Neuronal stem cell (in vitro differentiated cells): ENCODE measurements around the gene PGLYRP4.

ENCODE experiments used
- DNase-seq: peaks from one replicate; pipeline ENCODE4 v3.0.0-alpha.2; 2013; ENCODE audit warnings: low spot score
- H2AFZ ChIP-seq: one replicate; pipeline ENCODE4 v1.6.1; 2013; ENCODE audit warnings: mild to moderate bottlenecking, low read length, inconsistent platforms
- H2AK5ac ChIP-seq: 2 replicates; pipeline ENCODE4 v1.6.1; 2013; ENCODE audit warnings: low read depth, mild to moderate bottlenecking, inconsistent platforms, low read length, moderate library complexity, mixed read lengths
- H2BK120ac ChIP-seq: 2 replicates; pipeline ENCODE4 v1.6.1; 2013; ENCODE audit warnings: low read depth, mild to moderate bottlenecking, inconsistent platforms, low read length, moderate library complexity, mixed read lengths
- H2BK12ac ChIP-seq: one replicate; pipeline ENCODE4 v1.6.1; 2013; ENCODE audit warnings: low read length, inconsistent platforms
- H2BK15ac ChIP-seq: 2 replicates; pipeline ENCODE4 v1.6.1; 2013; ENCODE audit warnings: mild to moderate bottlenecking, low read length, inconsistent platforms, mixed read lengths
- H2BK5ac ChIP-seq: one replicate; pipeline ENCODE4 v1.6.1; 2013; ENCODE audit warnings: inconsistent platforms, mild to moderate bottlenecking, low read length, moderate library complexity
- H3K14ac ChIP-seq: one replicate; pipeline ENCODE4 v1.6.1; 2013; ENCODE audit warnings: low read length, inconsistent platforms
- H3K18ac ChIP-seq: 2 replicates; pipeline ENCODE4 v1.6.1; 2013; ENCODE audit warnings: low read length, inconsistent platforms
- H3K23ac ChIP-seq: 2 replicates; pipeline ENCODE4 v1.6.1; 2013; ENCODE audit warnings: low read depth, mild to moderate bottlenecking, mixed read lengths, low read length, inconsistent platforms; ENCODE audit not compliant: poor library complexity
- H3K27ac ChIP-seq: replicated peaks from 3 replicates; pipeline ENCODE4 v1.5.1; 2013; ENCODE audit warnings: low read length, inconsistent platforms
- H3K27me3 ChIP-seq, 3 experiments: 2 replicates each; pipeline ENCODE4 v1.6.1; 2013; ENCODE audit warnings: low read length in 3 of 3, mild to moderate bottlenecking in 2 of 3, inconsistent platforms in 1 of 3, low read depth in 1 of 3, mixed read lengths in 1 of 3, moderate library complexity in 1 of 3; ENCODE audit not compliant: control insufficient read depth in 3 of 3, insufficient read depth in 3 of 3
- H3K36me3 ChIP-seq, 2 donors: replicated peaks in 1 of 2; 2 replicates each; pipeline ENCODE4 v1.6.1; 2013; ENCODE audit warnings: low read length in 2 of 2; ENCODE audit not compliant: control insufficient read depth in 2 of 2, insufficient read depth in 2 of 2
- H3K4ac ChIP-seq: 2 replicates; pipeline ENCODE4 v1.6.1; 2013; ENCODE audit warnings: inconsistent platforms, mild to moderate bottlenecking, low read length, moderate library complexity
- H3K4me1 ChIP-seq, 2 donors: 1 replicate in 1 of 2; 2 replicates in 1 of 2; pipeline ENCODE4 v1.6.1; 2013; ENCODE audit warnings: low read length in 2 of 2, low read depth in 1 of 2; ENCODE audit not compliant: control insufficient read depth in 2 of 2, insufficient read depth in 1 of 2
- H3K4me2 ChIP-seq: one replicate; pipeline ENCODE4 v1.6.1; 2013; ENCODE audit warnings: mild to moderate bottlenecking, low read length, inconsistent platforms; ENCODE audit not compliant: insufficient read depth, poor library complexity, severe bottlenecking
- H3K4me3 ChIP-seq, 2 donors: 2 replicates each; pipeline ENCODE4 v1.5.1; 2013; ENCODE audit warnings: low read length in 2 of 2, mild to moderate bottlenecking in 2 of 2, inconsistent platforms in 1 of 2, moderate library complexity in 1 of 2
- H3K79me1 ChIP-seq: one replicate; pipeline ENCODE4 v1.6.1; 2013; ENCODE audit warnings: low read depth, mild to moderate bottlenecking, inconsistent platforms, low read length, moderate library complexity
- H3K9ac ChIP-seq: one replicate; pipeline ENCODE4 v1.6.1; 2013; ENCODE audit warnings: mild to moderate bottlenecking, low read depth, low read length, inconsistent platforms; ENCODE audit not compliant: poor library complexity
- H3K9me3 ChIP-seq, 2 donors: replicated peaks in 1 of 2; 2 replicates each; pipeline versions ENCODE3 to v1.6.1; 2013; ENCODE audit warnings: low read length in 2 of 2, mild to moderate bottlenecking in 2 of 2, inconsistent platforms in 1 of 2, low read depth in 1 of 2, mixed read lengths in 1 of 2, moderate library complexity in 1 of 2; ENCODE audit not compliant: control insufficient read depth in 2 of 2, insufficient read depth in 1 of 2
- H4K8ac ChIP-seq: one replicate; pipeline ENCODE4 v1.6.1; 2013; ENCODE audit warnings: low read depth, mild to moderate bottlenecking, inconsistent platforms, low read length, moderate library complexity
- H4K91ac ChIP-seq: one replicate; pipeline ENCODE4 v1.6.1; 2013; ENCODE audit warnings: low read length, low read depth, mild to moderate bottlenecking, inconsistent platforms; ENCODE audit not compliant: poor library complexity
- WGBS, 2 donors: extraction: QIAGEN DNeasy Blood & Tissue Kit; methylation state at CpG; one replicate each; pipeline ENCODE4 v1.1.7; 2013; ENCODE audit warnings: missing lambda C conversion rate in 2 of 2, mixed read lengths in 1 of 2; ENCODE audit not compliant: insufficient read length in 2 of 2, insufficient replicate concordance in 1 of 2; ENCODE audit errors: extremely low coverage in 2 of 2; 5-methylcytosine and 5-hydroxymethylcytosine counted together

Gene PGLYRP4

DNA sequence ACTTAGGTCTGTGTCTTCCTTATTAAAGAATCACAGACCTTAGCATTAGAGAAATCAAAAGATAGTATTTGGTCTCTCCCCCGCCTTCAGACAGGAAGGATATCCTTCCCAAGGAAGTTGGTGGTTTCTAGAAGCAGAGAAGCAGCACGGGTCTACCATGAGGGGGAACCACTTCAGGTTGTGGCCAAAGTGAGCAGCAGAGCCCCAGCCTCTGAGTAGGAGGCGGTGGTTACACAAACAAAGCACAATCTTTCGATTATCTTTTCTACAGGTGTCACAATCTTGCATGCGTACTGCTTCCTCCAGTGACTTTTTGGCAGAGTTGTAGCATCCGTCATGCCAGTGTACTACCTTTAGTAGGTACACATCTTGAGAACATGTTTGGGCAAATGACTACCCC lies 8.8 kb downstream of the PGLYRP4 start:
- no peak for DNase-seq
- Histone ChIP-seq H3K4me3 (no peak overlapping the region), H4K8ac (no peak overlapping the region), H2BK120ac (no peak overlapping the region), H2BK12ac (no peak overlapping the region), H3K4me1 (peaks cover 0 to 2% of the 10 kb centered on the region in 2 donors), H2AK5ac (no peak overlapping the region), H3K27ac (no peak overlapping the region), H3K4ac (no peak overlapping the region), H3K14ac (no peak overlapping the region), H3K79me1 (no peaks in the 10 kb centered on the region), H3K23ac (no peak overlapping the region), H3K27me3 (peaks cover 0 to 8% (median 0%) of the 10 kb centered on the region in 3 experiments), H2AFZ (no peak overlapping the region), H3K36me3 (no peaks in the 10 kb centered on the region), H4K91ac (no peak overlapping the region), H3K18ac (no peak overlapping the region), H2BK15ac (no peak overlapping the region), H2BK5ac (no peak overlapping the region), H3K9me3 (no peaks in the 10 kb centered on the region), H3K4me2 (no peak overlapping the region), H3K9ac (no peak overlapping the region)
- no CpG with 5 or more reads among the region's 6 CpGs for WGBS, 2 donors

DNA sequence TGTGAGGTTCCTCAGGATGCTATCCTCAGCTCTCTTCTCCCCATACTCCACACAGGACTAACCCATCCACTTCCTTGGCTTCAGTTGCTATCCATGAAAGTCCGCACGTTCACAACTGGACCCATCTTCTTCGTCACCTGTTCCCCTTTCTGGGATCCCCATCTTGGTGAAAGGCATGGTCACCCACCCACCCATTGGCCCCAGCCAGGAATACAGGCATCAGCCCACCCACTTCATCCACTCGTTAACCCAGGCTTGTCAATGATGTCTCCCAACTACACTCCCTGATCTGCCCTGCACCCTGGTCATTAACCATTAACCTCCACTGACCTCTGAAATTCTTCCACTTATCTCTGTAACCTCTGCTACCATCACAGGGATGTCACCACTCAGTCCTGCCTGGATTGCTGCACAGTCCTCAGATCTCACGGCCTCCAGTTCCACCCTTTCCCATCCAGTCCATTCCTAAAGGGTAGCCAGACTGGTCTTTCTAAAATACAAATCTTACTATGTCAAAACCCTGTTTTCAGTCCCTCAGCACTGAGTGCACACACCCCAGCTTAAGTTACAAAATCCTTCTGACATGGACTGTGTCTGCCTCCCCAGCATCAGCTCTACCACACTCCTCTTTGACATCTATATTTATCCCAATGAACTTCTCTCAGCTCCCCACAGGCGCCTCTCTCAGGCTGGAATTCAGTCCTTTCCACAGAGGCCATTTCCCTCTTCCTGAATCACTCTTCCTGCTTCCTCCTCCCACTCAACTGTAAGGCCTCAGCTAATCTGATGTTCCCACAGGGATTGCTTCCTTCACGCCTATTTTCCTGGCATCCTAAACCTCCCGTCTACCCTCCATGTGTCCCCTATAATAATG lies 10.4 kb downstream of the PGLYRP4 start:
- no peak overlapping the region for H3K27ac ChIP-seq
- no peak overlapping the region for H2BK15ac ChIP-seq
- H3K4me2 ChIP-seq = no peak overlapping the region
- no peak overlapping the region for H2BK12ac ChIP-seq
- H2AK5ac ChIP-seq = no peak overlapping the region
- H3K36me3 ChIP-seq = no peaks in the 10 kb centered on the region
- no peak overlapping the region for H3K4me3 ChIP-seq
- no peak overlapping the region for H4K8ac ChIP-seq
- no peak overlapping the region for H3K9ac ChIP-seq
- no peaks in the 10 kb centered on the region for H3K4me1 ChIP-seq
- H3K14ac ChIP-seq = no peak overlapping the region
- H2AFZ ChIP-seq = no peak overlapping the region
- H3K9me3 ChIP-seq = no peaks in the 10 kb centered on the region
- peaks cover 0 to 8% (median 0%) of the 10 kb centered on the region in 3 experiments for H3K27me3 ChIP-seq
- H2BK120ac ChIP-seq = no peak overlapping the region
- H3K79me1 ChIP-seq = no peaks in the 10 kb centered on the region
- H3K18ac ChIP-seq = no peak overlapping the region
- no CpG with 5 or more reads among the region's 8 CpGs for WGBS, 2 donors
- no peak overlapping the region for H2BK5ac ChIP-seq
- DNase-seq = no peak
- H3K23ac ChIP-seq = no peak overlapping the region
- no peak overlapping the region for H3K4ac ChIP-seq
- no peak overlapping the region for H4K91ac ChIP-seq

DNA sequence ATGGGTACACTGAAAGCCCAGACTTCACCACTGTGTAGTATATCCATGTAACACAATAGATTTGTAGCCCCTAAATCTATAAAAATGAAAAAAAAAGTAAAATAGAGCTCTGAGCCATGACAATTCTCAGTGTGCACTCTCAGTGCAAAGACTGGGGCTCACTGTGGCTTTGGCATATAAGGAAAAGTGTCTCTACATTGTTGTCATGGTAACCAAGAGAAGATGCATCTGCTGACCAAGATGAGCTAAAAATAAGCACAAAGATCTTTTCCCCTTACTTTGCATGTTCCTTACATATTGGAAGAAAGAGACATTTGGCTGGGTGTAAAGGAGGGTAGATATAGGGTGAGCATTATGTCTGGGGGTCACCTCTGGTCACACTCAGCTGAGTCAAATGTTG lies 12.0 kb downstream of the PGLYRP4 start:
- H3K14ac ChIP-seq = no peak overlapping the region
- H3K23ac ChIP-seq = no peak overlapping the region
- H2BK120ac ChIP-seq = no peak overlapping the region
- H2BK12ac ChIP-seq = no peak overlapping the region
- no peak overlapping the region for H3K18ac ChIP-seq
- no peak overlapping the region for H3K27ac ChIP-seq
- no peak overlapping the region for H3K4ac ChIP-seq
- H2AFZ ChIP-seq = no peak overlapping the region
- no peak overlapping the region for H2AK5ac ChIP-seq
- H3K79me1 ChIP-seq = no peaks in the 10 kb centered on the region
- H4K8ac ChIP-seq = no peak overlapping the region
- no peak overlapping the region for H3K4me3 ChIP-seq
- peaks cover 0 to 8% (median 0%) of the 10 kb centered on the region in 3 experiments for H3K27me3 ChIP-seq
- H3K9me3 ChIP-seq = no peaks in the 10 kb centered on the region
- H3K36me3 ChIP-seq = no peaks in the 10 kb centered on the region
- H3K4me2 ChIP-seq = no peak overlapping the region
- H2BK5ac ChIP-seq = no peak overlapping the region
- H2BK15ac ChIP-seq = no peak overlapping the region
- no peak for DNase-seq
- no peaks in the 10 kb centered on the region for H3K4me1 ChIP-seq
- H4K91ac ChIP-seq = no peak overlapping the region
- no peak overlapping the region for H3K9ac ChIP-seq

DNA sequence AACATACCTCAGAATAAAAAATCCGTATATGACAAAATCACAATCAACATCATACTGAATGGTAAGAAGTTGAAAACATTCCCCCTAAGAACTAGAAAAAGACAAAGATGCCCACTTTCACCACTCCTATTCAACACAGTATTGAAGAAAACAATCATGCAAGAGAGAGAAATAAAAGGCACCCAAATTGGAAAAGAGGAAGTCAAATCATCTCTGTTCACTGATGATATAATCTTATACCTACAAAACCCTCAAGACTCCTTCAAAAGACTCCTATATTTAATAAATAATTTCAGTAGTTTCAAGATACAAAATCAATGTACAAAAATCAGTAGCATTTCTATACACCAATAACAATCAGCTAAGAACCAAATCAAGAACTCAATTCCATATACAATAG lies 14.7 kb downstream of the PGLYRP4 start:
- Histone ChIP-seq H2AK5ac (no peak overlapping the region), H3K27ac (no peak overlapping the region), H3K23ac (no peak overlapping the region), H3K79me1 (no peaks in the 10 kb centered on the region), H3K18ac (no peak overlapping the region), H3K36me3 (no peaks in the 10 kb centered on the region), H2BK5ac (no peak overlapping the region), H4K91ac (no peak overlapping the region), H3K4ac (no peak overlapping the region), H4K8ac (no peak overlapping the region), H3K4me2 (no peak overlapping the region), H2BK120ac (no peak overlapping the region), H3K14ac (no peak overlapping the region), H3K27me3 (no peaks in the 10 kb centered on the region), H3K4me1 (no peaks in the 10 kb centered on the region), H3K4me3 (no peak overlapping the region), H2AFZ (no peak overlapping the region), H3K9me3 (peaks cover 0 to 5% of the 10 kb centered on the region in 2 donors), H2BK15ac (no peak overlapping the region), H2BK12ac (no peak overlapping the region), H3K9ac (no peak overlapping the region)
- no CpG with 5 or more reads among the region's 1 CpG for WGBS, 2 donors
- no peak for DNase-seq
